Lung microvascular endothelial cell (primary cell): ENCODE measurements around the gene SLC15A1. TPM values are rescaled to one million over a fixed set of nuclear protein-coding genes. Genes with fewer than 3 reads are reported as not detected.

ENCODE experiments used
- DNase-seq, 2 donors: peaks; one replicate each; pipeline versions ENCODE4 v3.0.0 to v3.0.0-alpha.2; 2010; ENCODE audit warnings: low read depth in 2 of 2
- total RNA-seq: library from RNA; depleted of rRNA; stranded (reverse); fragments of >200 nt; gene quantifications from 2 replicates; pipeline ENCODE4 v1.2.1, GENCODE V29; 2014

The SLC15A1 gene
- total RNA-seq, 1 donor from 2014 or later, result not detected

GRCh38 chr13:98751861-98752466, 508 bp downstream of the SLC15A1 start:
- peak in 1 of 2 donors; percentile 34 for DNase-seq

GRCh38 chr13:98751367-98751782, 1.1 kb downstream of the SLC15A1 start:
- DNase-seq, result no peak

- DNase-seq, result no peak
Observed at GRCh38 chr13:98749501-98749900, 3.0 kb downstream of the SLC15A1 start.

- DNase-seq, result no peak
Observed at GRCh38 chr13:98746968-98747367, 5.5 kb downstream of the SLC15A1 start.

- no peak for DNase-seq
Observed at GRCh38 chr13:98743377-98743776, 9.1 kb downstream of the SLC15A1 start.

- no peak for DNase-seq
Observed at GRCh38 chr13:98742961-98743360, 9.5 kb downstream of the SLC15A1 start.

GRCh38 chr13:98741741-98742435, 10.6 kb downstream of the SLC15A1 start:
- DNase-seq, result no peak

- no peak for DNase-seq
Observed at GRCh38 chr13:98740131-98740530, 12.3 kb downstream of the SLC15A1 start.

- no peak for DNase-seq
Observed at GRCh38 chr13:98738993-98739392, 13.5 kb downstream of the SLC15A1 start.

- DNase-seq, result no peak
Observed at GRCh38 chr13:98738213-98738612, 14.3 kb downstream of the SLC15A1 start.

GRCh38 chr13:98731925-98732324, 20.5 kb downstream of the SLC15A1 start:
- DNase-seq, result no peak

GRCh38 chr13:98731038-98731437, 21.4 kb downstream of the SLC15A1 start:
- DNase-seq, result no peak

- no peak for DNase-seq
Observed at GRCh38 chr13:98730441-98730840, 22.0 kb downstream of the SLC15A1 start.

GRCh38 chr13:98729658-98730057, 22.8 kb downstream of the SLC15A1 start:
- DNase-seq, result no peak

GRCh38 chr13:98722958-98723357, 29.5 kb downstream of the SLC15A1 start:
- DNase-seq, result no peak

- no peak for DNase-seq
Observed at GRCh38 chr13:98721825-98722510, 30.5 kb downstream of the SLC15A1 start.

- no peak for DNase-seq
Observed at GRCh38 chr13:98719527-98720250, 32.8 kb downstream of the SLC15A1 start.

GRCh38 chr13:98717891-98718290, 34.6 kb downstream of the SLC15A1 start:
- DNase-seq, result no peak

GRCh38 chr13:98717256-98717655, 35.2 kb downstream of the SLC15A1 start:
- DNase-seq, result no peak

- DNase-seq, result no peak
Observed at GRCh38 chr13:98710521-98710920, 42.0 kb downstream of the SLC15A1 start.

- DNase-seq, result no peak
Observed at GRCh38 chr13:98707281-98707999, 45.0 kb downstream of the SLC15A1 start.
